Measurements from ENCODE around the gene EPN2. TPM values are rescaled to one million over a fixed set of nuclear protein-coding genes. Genes with fewer than 3 reads are reported as not detected.

EPN2 gene
- total and polyA plus RNA-seq, 2 experiments from 2014 or later, result 34.0 to 149 TPM

GRCh38 chr17:19285213-19285900 is 48.2 kb downstream of the EPN2 start:
- Mint-ChIP-seq H3K4me3 (no peak overlapping the region), H3K36me3 (ENCODE audit: low read depth) (peaks cover 29% of the 10 kb centered on the region), H3K4me1 (peaks cover 68% of the 10 kb centered on the region), H3K9me3 (no peaks in the 10 kb centered on the region), H3K27ac (no peak overlapping the region; the same call in 1 of the 2 replicates), H3K27me3 (ENCODE audit: insufficient read depth, low read depth, poor library complexity) (no peaks in the 10 kb centered on the region)
- Histone ChIP-seq H3F3A (replicated peaks; ENCODE audit: low read depth) (peaks cover 6% of the 10 kb centered on the region; the same call in 1 of the 2 replicates), H3K79me2 (replicated peaks; ENCODE audit: insufficient read depth) (peaks cover 59% of the 10 kb centered on the region), H3K27ac (ENCODE audit: low read depth) (peak overlapping the region; percentile 67; the same call in 1 of the 2 replicates), H4K20me1 (replicated peaks; ENCODE audit: insufficient read depth) (no peaks in the 10 kb centered on the region; the same call in 1 of the 2 replicates), H3K36me3 (ENCODE audit: insufficient read depth) (no peaks in the 10 kb centered on the region), H3K27me3 (ENCODE audit: insufficient read depth) (no peaks in the 10 kb centered on the region), H3K4me3 (no peak overlapping the region), H3K4me2 (no peak overlapping the region), H2AFZ (no peak overlapping the region), H3K4me1 (ENCODE audit: insufficient read depth) (peaks cover 68% of the 10 kb centered on the region), H3K9me2 (ENCODE audit: insufficient read depth) (no peaks in the 10 kb centered on the region)
- peak; percentile 19 for ATAC-seq
- TF ChIP-seq CTCF (conservative IDR thresholded peaks at IDR 0.05; ENCODE audit: low read depth in 2 of 2), result no peak
- no peak for TF ChIP-seq CREB1 (CRISPR knock-in tag; IDR thresholded peaks at IDR 0.05; ENCODE audit: low read depth)
- no peak for TF ChIP-seq ZNF114 (CRISPR knock-in tag; IDR thresholded peaks at IDR 0.05)
- no peak for TF ChIP-seq ETS1 (IDR thresholded peaks at IDR 0.05)
- TF ChIP-seq NANOG (IDR thresholded peaks at IDR 0.05; ENCODE audit: borderline replicate concordance), result no peak
- TF ChIP-seq ZNF331 (CRISPR knock-in tag; IDR thresholded peaks at IDR 0.05; ENCODE audit: low read depth), result no peak
- no peak for TF ChIP-seq POLR2AphosphoS5 (IDR thresholded peaks at IDR 0.05; ENCODE audit: low read depth)
- no peak for TF ChIP-seq REST (IDR thresholded peaks at IDR 0.05; ENCODE audit: unreplicated experiment)
- no peak for TF ChIP-seq EZH2 (IDR thresholded peaks at IDR 0.05; ENCODE audit: low read depth, unreplicated experiment)
- TF ChIP-seq ZNF462 (CRISPR knock-in tag; IDR thresholded peaks at IDR 0.05), result no peak
- no peak for DNase-seq (ENCODE audit: low spot score)
